ENCODE data around the gene CCR8.

CCR8 gene

GRCh38 chr3:39322936-39323335 lies 6.6 kb upstream of the CCR8 start:
- DNase-seq (no peak), ATAC-seq (ENCODE audit: insufficient read depth, low read depth) (no peak)
- Histone ChIP-seq H3K4me2 (ENCODE audit: insufficient read depth, low read length) (no peak overlapping the region), H4K20me1 (ENCODE audit: insufficient read depth, low read length) (no peaks in the 10 kb centered on the region), H3K27me3 (ENCODE audit: insufficient read depth, low read length, poor library complexity) (no peaks in the 10 kb centered on the region), H3K4me1 (ENCODE audit: insufficient read depth, low read length) (peaks cover 46% of the 10 kb centered on the region), H3K36me3 (ENCODE audit: insufficient read depth, low read length) (no peaks in the 10 kb centered on the region), H3K9me3 (ENCODE audit: insufficient read depth, low read length, severe bottlenecking) (no peaks in the 10 kb centered on the region), H2AFZ (ENCODE audit: low read depth, low read length) (peak overlapping the region; percentile 27; the same call in 1 of the 2 replicates), H3K79me2 (ENCODE audit: insufficient read depth, low read length) (no peaks in the 10 kb centered on the region), H3K9ac (ENCODE audit: low read depth, low read length) (peak overlapping the region; percentile 3; the same call in 1 of the 2 replicates), H3K27ac (ENCODE audit: low read length) (peak overlapping the region; percentile 73), H3K4me3 (ENCODE audit: low read depth in 1 of 2, low read length in 2 of 2) (no peak overlapping the region)
- TF ChIP-seq, protein P1, sequence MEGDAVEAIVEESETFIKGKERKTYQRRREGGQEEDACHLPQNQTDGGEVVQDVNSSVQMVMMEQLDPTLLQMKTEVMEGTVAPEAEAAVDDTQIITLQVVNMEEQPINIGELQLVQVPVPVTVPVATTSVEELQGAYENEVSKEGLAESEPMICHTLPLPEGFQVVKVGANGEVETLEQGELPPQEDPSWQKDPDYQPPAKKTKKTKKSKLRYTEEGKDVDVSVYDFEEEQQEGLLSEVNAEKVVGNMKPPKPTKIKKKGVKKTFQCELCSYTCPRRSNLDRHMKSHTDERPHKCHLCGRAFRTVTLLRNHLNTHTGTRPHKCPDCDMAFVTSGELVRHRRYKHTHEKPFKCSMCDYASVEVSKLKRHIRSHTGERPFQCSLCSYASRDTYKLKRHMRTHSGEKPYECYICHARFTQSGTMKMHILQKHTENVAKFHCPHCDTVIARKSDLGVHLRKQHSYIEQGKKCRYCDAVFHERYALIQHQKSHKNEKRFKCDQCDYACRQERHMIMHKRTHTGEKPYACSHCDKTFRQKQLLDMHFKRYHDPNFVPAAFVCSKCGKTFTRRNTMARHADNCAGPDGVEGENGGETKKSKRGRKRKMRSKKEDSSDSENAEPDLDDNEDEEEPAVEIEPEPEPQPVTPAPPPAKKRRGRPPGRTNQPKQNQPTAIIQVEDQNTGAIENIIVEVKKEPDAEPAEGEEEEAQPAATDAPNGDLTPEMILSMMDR (IDR thresholded peaks at IDR 0.05; ENCODE audit: borderline replicate concordance, extremely low read depth, low read length, poor library complexity, severe bottlenecking), result no peak
- TF ChIP-seq EZH2 (IDR thresholded peaks at IDR 0.05; ENCODE audit: borderline replicate concordance, low read depth, low read length, severe bottlenecking), result no peak

DNA sequence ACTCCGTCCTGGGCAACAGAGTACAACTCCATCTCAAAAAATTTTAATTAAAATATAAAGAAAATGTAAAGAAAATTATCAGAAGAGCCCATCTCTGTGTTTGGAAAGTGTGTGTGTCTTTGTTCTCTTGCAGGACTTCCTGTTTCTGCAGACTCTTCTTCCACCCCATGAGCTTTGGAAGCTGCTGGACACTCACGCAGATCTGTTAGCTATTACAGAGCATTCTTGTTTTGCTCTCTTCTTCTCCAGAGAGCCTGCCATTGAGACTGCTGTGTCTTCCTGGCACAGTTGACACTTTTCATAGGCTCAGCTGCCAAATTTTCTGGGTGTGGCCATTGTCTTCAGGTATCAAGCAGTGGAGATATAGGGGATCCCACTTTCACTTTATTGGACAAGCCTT lies 6.0 kb upstream of the CCR8 start:
- H3K79me2 ChIP-seq (ENCODE audit: insufficient read depth, low read length), result no peaks in the 10 kb centered on the region
- ATAC-seq (ENCODE audit: insufficient read depth, low read depth) (no peak), DNase-seq (no peak)
- peak overlapping the region; percentile 64 for H2AFZ ChIP-seq (ENCODE audit: low read depth, low read length)
- no peaks in the 10 kb centered on the region for H4K20me1 ChIP-seq (ENCODE audit: insufficient read depth, low read length)
- no peak overlapping the region for H3K4me3 ChIP-seq (ENCODE audit: low read depth in 1 of 2, low read length in 2 of 2)
- H3K27ac ChIP-seq (ENCODE audit: low read length), result peak overlapping the region; percentile 73; the same call in 1 of the 2 replicates
- H3K9ac ChIP-seq (ENCODE audit: low read depth, low read length), result no peak overlapping the region
- H3K4me1 ChIP-seq (ENCODE audit: insufficient read depth, low read length), result peaks cover 52% of the 10 kb centered on the region
- no peaks in the 10 kb centered on the region for H3K36me3 ChIP-seq (ENCODE audit: insufficient read depth, low read length)
- H3K27me3 ChIP-seq (ENCODE audit: insufficient read depth, low read length, poor library complexity), result no peaks in the 10 kb centered on the region
- TF ChIP-seq, protein P1 (IDR thresholded peaks at IDR 0.05; ENCODE audit: borderline replicate concordance, extremely low read depth, low read length, poor library complexity, severe bottlenecking), result no peak
- TF ChIP-seq EZH2 (IDR thresholded peaks at IDR 0.05; ENCODE audit: borderline replicate concordance, low read depth, low read length, severe bottlenecking), result no peak
- no peak overlapping the region for H3K4me2 ChIP-seq (ENCODE audit: insufficient read depth, low read length)
- no peaks in the 10 kb centered on the region for H3K9me3 ChIP-seq (ENCODE audit: insufficient read depth, low read length, severe bottlenecking)

DNA sequence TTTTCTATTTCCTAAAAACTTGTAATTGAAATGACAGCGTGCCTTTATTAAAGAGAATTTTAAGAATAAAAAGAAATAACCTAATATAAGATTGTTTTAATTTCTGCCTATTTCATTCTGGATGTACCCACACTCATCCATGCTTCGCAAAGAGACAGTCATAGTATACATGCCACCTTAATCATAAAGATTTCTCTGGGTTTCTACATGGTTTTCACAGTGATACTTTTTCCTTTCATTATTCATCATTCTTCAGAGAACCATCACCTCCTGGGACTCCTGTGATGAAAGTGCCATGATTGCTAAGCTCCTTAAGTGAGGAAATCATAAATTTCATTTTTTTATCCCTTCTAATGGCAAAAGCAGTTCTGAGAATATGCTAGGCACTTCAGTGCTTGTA lies 4.3 kb upstream of the CCR8 start:
- DNase-seq (no peak), ATAC-seq (ENCODE audit: insufficient read depth, low read depth) (no peak)
- Histone ChIP-seq H2AFZ (ENCODE audit: low read depth, low read length) (no peak overlapping the region), H3K79me2 (ENCODE audit: insufficient read depth, low read length) (no peaks in the 10 kb centered on the region), H3K27me3 (ENCODE audit: insufficient read depth, low read length, poor library complexity) (no peaks in the 10 kb centered on the region), H4K20me1 (ENCODE audit: insufficient read depth, low read length) (no peaks in the 10 kb centered on the region), H3K4me1 (ENCODE audit: insufficient read depth, low read length) (peaks cover 69% of the 10 kb centered on the region), H3K27ac (ENCODE audit: low read length) (no peak overlapping the region), H3K9ac (ENCODE audit: low read depth, low read length) (no peak overlapping the region), H3K36me3 (ENCODE audit: insufficient read depth, low read length) (no peaks in the 10 kb centered on the region), H3K9me3 (ENCODE audit: insufficient read depth, low read length, severe bottlenecking) (no peaks in the 10 kb centered on the region), H3K4me2 (ENCODE audit: insufficient read depth, low read length) (no peak overlapping the region), H3K4me3 (ENCODE audit: low read depth in 1 of 2, low read length in 2 of 2) (no peak overlapping the region)
- TF ChIP-seq, protein P1 (IDR thresholded peaks at IDR 0.05; ENCODE audit: borderline replicate concordance, extremely low read depth, low read length, poor library complexity, severe bottlenecking), result no peak
- no peak for TF ChIP-seq EZH2 (IDR thresholded peaks at IDR 0.05; ENCODE audit: borderline replicate concordance, low read depth, low read length, severe bottlenecking)
